CD4-positive, alpha-beta T cell treated with Interleukin-17A for 1 hour (primary cell): Measurements from ENCODE around the gene HBP1.
"Not testable (repeated sequence)": the region's sequence is repeated elsewhere in the genome, so short reads cannot be mapped to it uniquely, and the experiment has no call there.

ENCODE experiments used
- DNase-seq: peaks from one replicate; pipeline ENCODE4 v3.0.0-alpha.2; 2020

HBP1 gene

DNA sequence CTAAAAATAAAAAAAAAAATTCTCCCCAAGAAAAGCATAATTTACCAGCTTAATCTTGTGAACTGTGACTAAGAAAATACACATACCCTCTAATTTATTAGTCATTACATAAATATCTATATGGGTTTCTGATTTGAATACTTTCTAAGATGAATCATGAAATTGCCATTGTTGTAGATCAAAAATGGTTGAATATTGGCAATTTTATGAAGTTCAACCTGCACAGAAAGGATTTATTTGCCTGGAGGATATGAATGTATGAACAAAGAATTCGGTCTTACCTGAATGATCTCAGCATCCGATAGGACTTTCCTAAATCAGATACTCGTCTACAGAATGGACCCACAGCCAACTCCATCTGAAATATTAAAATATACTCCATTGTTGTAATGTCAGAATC is 61.5 kb downstream of the HBP1 start:
- no peak for DNase-seq

DNA sequence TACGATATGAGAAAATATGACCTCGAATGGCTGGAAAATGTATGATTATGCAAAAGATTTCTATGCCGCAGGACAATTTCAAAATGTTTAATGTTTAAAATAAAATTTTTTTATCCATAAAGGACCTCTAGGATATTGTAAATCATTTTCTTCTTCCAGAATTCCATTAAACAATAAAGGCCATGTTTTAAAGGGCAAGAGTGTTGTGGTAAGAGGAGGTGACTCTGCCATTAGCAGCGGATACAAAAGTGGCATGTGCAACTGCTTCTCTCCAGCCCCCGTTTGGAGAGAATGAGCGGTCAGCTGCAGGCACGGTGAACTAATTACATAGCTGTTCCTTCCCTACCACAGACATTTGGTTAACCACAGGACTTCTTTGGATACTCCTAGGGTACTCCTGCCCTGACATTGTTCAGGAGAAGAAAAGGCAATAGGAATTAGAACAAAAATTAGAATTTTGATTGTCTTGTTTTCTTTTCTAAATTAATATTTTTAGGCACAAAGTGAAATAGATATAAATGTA is 63.8 kb downstream of the HBP1 start:
- no peak for DNase-seq

DNA sequence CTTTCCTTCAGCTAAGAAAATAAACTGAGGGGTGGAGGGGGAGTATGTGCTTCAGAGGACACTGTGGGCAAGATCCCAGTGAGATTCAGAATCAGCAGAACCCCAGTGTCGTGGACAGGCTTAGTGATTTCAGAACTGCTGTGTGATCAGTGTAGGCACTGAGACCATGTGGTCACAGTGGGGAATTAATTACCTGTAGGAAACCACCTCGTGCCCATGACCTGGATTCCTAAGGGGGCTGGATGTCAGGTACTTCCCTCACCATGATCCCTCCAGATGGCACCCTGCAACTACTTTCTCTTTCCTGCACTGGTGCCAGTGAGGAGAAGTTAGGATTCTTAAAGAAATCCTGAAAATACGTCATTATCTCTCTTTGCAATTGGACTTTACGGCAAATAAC is 64.4 kb downstream of the HBP1 start:
- no peak for DNase-seq

DNA sequence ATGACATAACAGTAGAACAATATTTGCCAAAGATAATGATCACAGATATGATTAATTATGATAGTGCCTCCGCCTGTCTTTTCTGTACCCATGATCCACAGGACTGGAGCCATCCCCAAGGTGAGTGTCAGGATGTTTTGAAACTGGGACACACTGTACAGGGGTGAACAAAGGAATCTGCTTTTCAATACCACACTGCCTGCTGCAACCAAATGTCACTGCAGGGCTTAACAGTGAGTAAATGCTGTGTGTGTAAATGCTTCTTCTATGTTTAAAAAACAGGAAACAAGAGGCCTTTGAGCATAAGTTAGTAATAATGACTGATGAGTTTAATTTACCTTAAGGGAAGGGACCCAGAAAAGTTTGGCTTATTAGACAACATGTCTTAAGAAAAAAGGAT is 65.2 kb downstream of the HBP1 start:
- DNase-seq, result no peak

DNA sequence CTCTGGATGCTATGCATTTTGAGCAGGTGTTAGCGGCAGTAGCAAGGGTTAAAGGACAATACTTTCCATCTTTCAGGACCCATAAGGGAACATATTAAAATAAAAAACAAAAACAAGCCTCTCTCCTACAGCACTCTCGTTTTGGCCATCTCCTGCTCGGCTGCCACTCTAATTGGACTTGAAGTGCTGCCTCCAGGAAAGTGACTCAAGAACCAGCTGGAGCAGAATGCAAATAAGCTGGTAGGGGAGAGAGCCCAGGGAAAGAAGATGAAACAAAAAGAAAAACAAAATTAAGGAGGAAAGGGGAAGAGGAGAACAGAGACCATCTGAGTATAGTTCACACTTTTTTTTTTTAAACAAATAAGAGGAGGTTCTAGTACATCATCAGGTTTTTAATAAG is 65.6 kb downstream of the HBP1 start:
- no peak for DNase-seq

DNA sequence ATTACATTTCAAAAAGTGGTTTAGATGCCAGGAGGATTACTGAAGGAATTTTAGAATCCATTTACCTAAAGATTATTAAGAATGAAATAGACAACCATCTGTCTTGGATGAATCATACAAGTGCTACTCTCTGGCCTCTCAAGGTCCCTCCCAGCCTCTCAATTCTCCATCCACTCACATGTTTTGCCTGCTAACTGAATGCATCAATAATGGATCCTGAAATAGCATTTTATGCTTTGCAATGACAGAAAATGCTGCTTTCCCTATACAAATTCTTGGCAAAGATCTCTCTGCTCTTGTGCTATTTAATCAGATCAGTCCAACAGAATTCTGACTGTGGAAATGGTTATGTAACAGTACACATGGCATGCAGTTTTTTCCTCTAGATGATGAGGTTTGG is 68.1 kb downstream of the HBP1 start:
- DNase-seq, result no peak

DNA sequence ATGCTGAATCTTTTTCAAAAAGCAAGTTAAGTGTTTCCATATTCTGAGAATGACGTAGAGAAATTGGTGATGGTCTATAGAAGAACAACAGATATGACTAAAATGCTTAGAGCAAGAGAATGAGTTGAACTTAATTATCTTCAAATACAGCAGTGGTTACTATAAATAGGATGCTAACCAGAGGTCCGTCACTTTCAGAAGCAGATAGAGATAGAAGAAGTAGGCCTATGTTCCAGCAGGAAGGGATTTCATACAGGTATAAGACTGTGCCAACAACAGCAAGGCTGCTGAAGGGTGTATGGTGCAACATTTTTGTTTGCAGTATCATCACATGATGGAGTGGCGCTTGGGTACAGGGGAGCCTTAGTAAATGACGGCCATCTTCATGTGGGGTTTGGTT is 68.6 kb downstream of the HBP1 start:
- DNase-seq, result no peak

DNA sequence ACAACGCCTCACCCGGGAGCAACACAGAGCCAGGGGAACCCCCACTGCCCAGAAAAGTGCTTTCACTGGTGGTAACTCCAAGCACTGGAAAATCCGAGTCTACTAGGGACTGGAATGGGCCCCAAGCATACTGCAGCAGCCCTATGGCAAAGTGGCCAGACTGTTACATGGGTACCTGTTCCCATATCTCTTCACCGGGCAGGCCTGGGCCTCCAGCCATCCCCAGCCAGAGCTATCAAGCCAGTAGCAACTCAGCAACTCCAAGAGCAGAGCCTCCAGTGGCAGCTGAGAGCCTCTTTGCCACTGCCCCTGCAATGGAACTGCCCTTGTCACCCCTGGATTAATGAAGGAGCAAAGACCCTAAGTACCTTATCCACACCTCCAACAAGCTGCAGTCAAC is 73.5 kb downstream of the HBP1 start:
- no peak for DNase-seq

DNA sequence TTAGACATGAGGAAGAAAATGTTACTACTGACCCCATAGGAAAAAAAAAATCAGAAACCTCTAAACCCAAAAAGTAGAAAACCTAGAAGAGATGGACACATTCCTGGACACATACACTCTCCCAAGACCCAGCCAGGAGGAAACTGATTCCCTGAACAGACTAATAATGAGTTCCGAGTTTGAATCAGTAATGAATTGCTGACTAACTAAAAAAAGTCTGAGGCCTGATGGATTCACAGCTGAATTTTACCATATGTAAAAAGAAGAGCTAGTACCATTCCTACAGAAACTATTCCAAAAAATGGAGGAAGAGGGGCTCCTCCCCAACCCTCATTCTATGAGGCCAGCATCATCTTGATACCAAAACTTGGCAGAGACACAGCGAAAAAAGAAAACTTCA is 75.8 kb downstream of the HBP1 start:
- DNase-seq, result no peak

DNA sequence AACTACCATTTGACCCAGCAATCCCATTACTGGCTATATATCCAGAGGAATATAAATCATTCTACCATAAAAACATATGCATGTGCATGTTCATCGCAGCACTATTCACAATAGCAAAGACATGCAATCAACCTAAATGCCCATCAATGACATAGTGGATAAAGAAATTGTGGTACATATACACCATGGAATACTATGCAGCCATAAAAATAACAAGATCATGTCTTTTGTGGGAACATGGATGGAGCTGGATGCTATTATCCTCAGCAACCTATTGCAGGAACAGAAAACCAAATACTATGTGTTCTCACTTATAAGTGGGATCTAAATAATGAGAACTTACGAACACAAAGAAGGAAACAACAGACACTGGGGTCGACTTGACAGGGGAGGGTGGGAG is 78.0 kb downstream of the HBP1 start:
- not testable (repeated sequence) for DNase-seq

DNA sequence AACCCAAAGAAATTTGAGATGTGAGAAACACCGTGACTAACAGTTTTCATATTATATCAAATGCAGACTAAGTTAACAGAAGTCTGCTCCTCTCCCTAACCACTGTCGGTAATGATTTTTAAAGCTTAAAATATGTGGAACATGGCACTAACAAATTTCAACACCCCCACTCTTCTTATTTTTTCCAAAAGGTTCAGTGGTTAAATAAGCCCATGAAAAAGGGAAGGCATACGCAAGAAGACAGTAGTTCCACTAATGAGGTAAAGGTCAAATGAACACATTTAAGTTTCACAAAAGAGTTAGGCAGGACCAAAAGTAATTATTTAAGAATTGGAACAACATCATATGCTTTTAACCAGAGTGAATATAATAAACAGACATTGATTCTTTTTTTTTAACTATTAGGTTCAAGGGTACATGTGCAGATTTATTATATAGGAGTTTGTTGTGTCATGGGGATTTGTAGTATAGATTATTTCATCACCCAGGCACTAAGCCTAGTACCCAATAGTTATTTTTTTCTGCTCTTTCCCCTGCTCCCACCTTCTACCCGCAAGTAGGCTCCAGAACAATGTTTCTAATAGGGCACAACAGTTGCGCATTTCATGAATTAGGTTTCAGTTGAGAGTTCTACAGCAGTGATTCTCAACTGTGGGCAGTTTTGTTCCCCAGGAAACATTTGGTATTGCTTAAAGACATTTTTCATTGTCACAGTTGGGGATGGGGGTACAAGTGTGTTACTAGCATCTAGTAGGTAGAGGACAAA is 79.9 kb downstream of the HBP1 start:
- no peak for DNase-seq

DNA sequence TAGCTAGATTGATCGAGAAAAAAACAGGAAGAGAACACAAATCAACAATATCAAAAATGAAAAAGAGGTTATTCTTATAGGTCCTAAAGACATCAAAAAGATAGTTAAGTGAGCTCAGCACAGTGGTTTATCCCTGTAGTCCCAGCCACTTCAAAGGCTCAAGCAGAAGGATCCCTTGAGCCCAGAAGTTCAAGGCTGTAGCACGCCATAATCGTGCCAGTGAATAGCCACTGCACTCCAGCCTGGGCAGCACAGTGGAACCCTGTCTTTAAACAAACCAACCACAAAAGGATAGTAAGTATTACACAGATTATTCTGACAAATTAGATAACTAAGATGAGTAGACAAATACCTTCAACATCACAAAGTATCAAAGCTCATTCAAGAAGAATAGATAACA is 83.2 kb downstream of the HBP1 start:
- no peak for DNase-seq
